HG03025 (cell line): ENCODE results near the gene MDH2.
"Not testable (repeated sequence)": the region's sequence is repeated elsewhere in the genome, so short reads cannot be mapped to it uniquely, and the experiment has no call there.

Source experiments
- ATAC-seq: cut with Tn5 transposase; IDR thresholded peaks from one replicate; pipeline ENCODE4 v1.9.1; 2021; ENCODE audit warnings: mild to moderate bottlenecking, moderate library complexity; ENCODE audit not compliant: unreplicated experiment, low FRiP score

The MDH2 gene

DNA sequence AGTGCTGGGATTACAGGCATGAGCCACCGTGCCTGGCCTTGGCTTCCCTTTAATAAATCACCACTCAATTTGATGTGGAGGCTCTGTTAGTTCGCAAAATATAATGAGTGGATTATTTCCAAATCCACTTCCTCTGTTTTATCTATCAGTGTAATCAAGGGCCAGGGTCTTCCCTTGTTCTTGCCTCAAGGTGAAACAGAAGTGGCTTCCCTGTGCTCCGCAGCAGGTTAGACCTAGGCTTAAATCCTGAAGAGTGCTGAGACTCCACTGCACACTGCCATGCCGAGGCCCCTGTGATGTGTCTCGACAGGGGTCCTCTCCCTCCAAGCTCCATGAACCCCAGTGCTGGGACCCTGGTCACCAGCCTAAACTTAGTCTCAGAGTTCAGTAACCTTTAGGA lies 59.0 kb downstream of the MDH2 start:
- ATAC-seq, result no peak

- ATAC-seq, result no peak
Measured at GRCh38 chr7:76108540-76109233, 60.8 kb downstream of the MDH2 start.

GRCh38 chr7:76113042-76113630 lies 65.2 kb downstream of the MDH2 start:
- not testable (repeated sequence) for ATAC-seq

DNA sequence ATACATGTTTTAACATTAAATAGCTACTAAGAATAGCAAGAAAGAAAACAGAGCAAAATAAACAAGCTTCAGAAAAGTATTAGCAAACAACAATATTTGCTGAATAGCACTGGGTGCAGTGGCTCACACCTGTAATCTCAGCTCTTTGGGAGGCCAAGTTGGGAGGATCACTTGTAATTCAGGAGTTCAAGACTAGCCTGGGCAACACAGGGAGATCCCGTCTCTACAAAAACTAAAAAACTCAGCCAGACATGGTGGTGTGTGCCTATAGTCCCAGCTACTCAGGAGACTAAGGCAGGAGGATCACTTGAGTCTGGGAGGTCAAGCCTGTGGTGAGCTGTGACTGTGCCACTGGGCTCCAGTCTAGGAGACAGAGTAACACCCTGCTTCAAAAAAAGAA lies 66.8 kb downstream of the MDH2 start:
- ATAC-seq, result not testable (repeated sequence)
